Activated CD4-positive, alpha-beta T cell treated with anti-CD3 and anti-CD28 coated beads for 4 hours (primary cell): ENCODE data around the gene SLC25A34.

Source experiments
- DNase-seq, 2 donors: peaks; one replicate each; pipeline ENCODE4 v3.0.0-alpha.2; 2020

Gene SLC25A34

GRCh38 chr1:15733726-15734226, 2.3 kb upstream of the SLC25A34 start:
- no peak for DNase-seq

GRCh38 chr1:15734296-15734695, 1.8 kb upstream of the SLC25A34 start:
- no peak for DNase-seq

GRCh38 chr1:15734901-15735300, 1.2 kb upstream of the SLC25A34 start:
- no peak for DNase-seq

- no peak for DNase-seq
Measured at GRCh38 chr1:15735304-15736037, 587 bp upstream of the SLC25A34 start.

GRCh38 chr1:15736892-15737261, 819 bp downstream of the SLC25A34 start:
- DNase-seq = no peak

- no peak for DNase-seq
Measured at GRCh38 chr1:15737324-15738319, 1.6 kb downstream of the SLC25A34 start.

- no peak for DNase-seq
Measured at GRCh38 chr1:15738416-15739113, 2.5 kb downstream of the SLC25A34 start.

- DNase-seq = no peak
Measured at GRCh38 chr1:15739259-15739658, 3.2 kb downstream of the SLC25A34 start.

- no peak for DNase-seq
Measured at GRCh38 chr1:15739745-15740144, 3.7 kb downstream of the SLC25A34 start.

GRCh38 chr1:15740924-15741850, 5.1 kb downstream of the SLC25A34 start:
- DNase-seq = peak; percentile 57 to 62

- no peak for DNase-seq
Measured at GRCh38 chr1:15742339-15742801, 6.3 kb downstream of the SLC25A34 start, which contains the start of gene TMEM82. TMEM82 (plus strand) TSS chr1:15742499; CDS start chr1:15742560, 61 bp downstream.

GRCh38 chr1:15744122-15744679, 8.1 kb downstream of the SLC25A34 start:
- DNase-seq = no peak

- DNase-seq = no peak
Measured at GRCh38 chr1:15747378-15747777, 11.3 kb downstream of the SLC25A34 start.

- DNase-seq = no peak
Measured at GRCh38 chr1:15748264-15748663, 12.2 kb downstream of the SLC25A34 start.

GRCh38 chr1:15748690-15749398, 12.8 kb downstream of the SLC25A34 start:
- DNase-seq = no peak

GRCh38 chr1:15749399-15750291, 13.6 kb downstream of the SLC25A34 start:
- DNase-seq = no peak

GRCh38 chr1:15750924-15751323, 14.9 kb downstream of the SLC25A34 start:
- DNase-seq = no peak

- DNase-seq = no peak
Measured at GRCh38 chr1:15751717-15752116, 15.7 kb downstream of the SLC25A34 start.

- DNase-seq = no peak
Measured at GRCh38 chr1:15753776-15754175, 17.7 kb downstream of the SLC25A34 start.
